Stimulated activated CD8-positive, alpha-beta memory T cell treated with anti-CD3 and anti-CD28 coated beads, Interleukin-4, amount 100 ng/mL, for 48 hours (primary cell): ENCODE data around the gene ZNF524.
A peak's percentile ranks its signal among the peaks of the same experiment; 100 is the strongest.
"Not testable (repeated sequence)": the region's sequence is repeated elsewhere in the genome, so short reads cannot be mapped to it uniquely, and the experiment has no call there.

Experiments
- DNase-seq: peaks from one replicate; pipeline ENCODE4 v3.0.0-alpha.2; 2020

ZNF524 gene

DNA sequence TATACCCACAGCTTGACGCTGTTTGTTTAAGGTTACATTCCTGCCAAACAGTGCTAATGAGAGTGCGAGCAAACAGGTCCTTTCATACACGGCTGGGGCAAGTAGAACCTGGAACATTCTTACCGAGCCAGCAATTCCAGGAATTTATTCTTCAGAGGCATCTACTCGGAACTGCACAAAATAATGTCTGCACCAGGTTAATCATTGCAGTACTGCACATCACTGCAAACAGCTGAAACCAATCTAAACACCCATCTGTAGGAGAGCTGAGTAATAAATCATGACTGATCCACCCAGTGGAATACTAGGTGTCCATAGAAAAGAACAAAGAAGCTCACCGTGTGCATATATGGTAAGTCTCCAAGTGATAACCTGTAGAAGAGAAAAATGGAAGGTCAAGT is 18.3 kb upstream of the ZNF524 start:
- no peak for DNase-seq

DNA sequence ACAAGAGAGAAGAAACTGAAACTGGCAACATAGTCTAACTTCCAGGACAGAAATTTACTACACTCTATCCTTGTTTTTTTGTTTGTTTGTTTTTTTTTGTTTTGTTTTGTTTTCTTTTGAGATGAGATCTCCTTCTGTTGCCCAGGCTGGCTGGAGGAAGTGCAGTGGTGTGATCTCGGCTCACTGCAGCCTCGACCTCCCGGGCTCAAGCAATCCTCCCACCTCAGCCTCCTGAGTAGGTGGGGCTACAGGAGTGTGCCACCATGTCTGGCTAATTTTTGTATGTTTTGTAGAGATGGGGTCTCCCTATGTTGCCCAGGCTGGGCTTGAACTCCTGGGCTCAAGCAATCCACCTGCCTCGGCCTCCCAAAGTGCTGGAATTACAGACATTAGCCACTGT is 17.8 kb upstream of the ZNF524 start:
- not testable (repeated sequence) for DNase-seq

DNA sequence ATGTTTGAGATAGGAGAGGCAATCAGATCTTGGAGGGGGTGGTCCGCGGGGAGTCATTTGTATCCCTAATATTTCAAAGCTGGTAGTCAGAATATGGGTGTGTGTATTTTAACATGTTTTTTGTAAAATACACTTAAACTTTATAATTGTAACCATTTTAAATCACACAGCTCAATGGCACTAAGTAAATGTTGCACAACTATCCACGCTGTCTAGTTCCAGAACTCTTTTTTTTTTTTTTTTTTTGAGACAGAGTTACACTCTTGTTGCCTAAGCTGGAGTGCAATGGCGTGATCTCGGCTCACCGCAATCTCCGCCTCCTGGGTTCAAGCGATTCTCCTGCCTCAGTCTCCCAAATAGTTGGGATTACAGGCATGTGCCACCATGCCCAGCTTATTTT is 16.2 kb upstream of the ZNF524 start:
- not testable (repeated sequence) for DNase-seq

DNA sequence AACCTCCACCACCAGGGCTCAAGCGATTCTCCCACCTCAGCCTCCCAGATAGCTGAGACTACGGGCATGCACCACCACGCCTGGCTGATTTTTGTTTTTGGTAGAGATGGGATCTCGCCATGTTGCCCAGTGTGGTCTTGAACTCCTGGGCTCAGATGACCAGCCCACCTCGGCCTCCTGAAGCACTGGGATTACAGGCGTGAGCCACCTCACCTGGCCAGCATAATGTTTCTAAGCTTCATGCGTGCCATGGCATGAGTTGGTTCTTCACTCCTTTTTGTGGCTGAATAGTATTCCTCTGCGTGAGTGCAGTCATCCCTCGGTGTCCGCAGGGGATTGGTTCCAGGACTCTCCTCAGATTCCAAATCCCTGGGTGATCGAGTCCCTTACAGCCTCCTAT is 15.2 kb upstream of the ZNF524 start:
- no peak for DNase-seq

DNA sequence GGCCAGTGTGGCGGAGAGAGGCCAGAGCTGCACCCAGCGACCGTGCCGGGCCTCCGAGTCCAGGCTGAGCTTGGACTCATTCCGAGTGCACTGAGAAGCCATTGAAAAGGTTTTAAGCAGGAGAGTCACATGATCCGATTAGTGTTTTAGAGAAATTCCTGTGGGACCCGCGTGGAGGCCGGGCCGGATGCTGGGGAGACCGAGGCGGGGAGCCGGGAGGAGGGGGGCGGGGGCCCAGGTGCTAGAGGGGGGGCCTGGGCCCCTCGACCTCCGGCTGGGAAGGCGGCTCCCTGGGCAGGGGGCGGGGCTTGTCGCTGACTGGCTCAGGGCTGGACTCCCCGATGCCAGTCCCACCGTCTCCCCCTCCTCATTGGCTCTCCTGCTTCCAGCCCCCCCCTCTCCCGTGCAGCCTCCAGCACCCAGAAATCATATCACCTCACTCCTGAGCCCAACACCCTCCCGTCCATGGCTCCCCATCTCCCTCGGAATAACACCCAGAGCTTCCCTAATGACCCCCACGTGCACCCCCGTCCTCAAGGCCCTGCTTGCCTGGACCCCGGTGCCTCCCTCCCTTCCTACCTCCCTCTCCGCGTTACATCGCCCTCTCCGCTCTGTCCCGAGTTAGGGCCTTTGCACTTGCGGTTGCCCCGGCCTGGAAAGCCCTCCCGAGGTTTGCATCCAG is 14.3 kb upstream of the ZNF524 start:
- peak; percentile 75 for DNase-seq

DNA sequence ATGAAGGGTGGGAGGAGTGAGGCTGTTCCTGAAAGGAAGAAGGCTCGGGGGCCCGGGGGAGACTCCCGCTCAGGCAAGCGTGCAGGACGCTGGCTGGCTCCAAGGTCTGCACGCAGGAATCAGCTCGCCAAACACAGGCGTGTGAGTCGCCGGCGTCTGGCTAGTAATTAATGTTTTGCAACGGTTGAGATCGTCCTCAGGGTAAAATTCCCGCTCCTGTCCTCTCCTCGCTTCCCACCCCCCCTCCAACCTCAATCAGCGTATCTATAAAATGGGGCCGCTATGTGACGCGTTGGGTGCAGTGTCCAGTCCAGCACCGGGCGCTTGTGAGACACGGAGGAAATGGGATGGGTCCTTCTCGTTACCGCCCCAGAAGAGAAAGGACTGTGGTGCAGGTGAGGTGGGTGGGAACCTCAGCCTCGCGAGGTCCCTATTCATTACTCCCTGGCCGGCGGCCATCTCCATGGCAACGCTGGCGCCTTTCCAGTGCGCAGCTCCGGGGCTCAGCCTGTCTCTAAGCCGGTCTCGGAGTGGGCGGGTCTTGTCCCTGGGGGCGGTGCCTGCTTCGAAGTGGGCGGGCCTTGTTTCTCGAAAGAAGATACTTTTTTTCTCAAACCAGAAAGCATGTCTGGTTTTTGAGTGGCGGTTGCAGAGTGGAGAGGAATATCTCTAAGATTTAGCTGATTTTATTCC is 13.0 kb upstream of the ZNF524 start:
- DNase-seq, result peak; percentile 98

DNA sequence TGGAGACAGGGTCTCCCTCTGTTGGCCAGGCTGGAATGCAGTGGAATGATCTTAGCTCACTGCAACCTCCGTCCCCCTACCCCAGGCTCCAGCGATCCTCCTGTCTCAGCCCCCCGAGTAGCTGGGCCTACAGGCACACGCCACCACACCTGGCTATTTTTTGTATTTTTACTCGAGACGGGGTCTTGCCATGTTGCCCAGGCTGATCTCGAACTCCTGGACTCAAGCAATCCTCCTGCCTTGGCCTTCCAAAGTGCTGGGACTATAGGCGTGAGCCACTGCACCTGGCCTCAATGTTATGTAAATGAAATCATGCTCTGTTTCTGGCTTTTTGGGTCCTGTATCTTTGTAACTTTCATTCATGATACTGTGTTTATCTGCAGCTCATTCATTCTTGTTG is 11.3 kb upstream of the ZNF524 start:
- DNase-seq, result no peak

DNA sequence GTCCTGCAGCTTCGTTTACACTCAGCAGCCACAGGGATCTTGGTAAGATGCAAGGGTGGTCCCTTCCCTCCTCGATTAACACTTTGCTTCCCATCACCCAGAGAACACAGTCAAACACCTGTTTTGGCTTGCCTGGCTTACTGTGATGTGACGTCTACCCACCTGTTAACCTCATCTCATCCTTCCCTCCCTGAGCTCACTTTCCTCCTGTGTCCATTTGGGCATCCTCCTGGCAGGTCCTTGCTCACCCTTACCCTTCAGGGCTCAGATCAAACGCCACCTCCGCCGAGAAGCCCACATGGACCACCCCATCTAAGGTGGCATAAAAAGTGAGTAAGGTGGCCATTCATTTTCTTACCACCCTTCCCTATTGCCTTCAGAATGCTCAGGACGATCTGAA is 10.0 kb upstream of the ZNF524 start:
- no peak for DNase-seq

DNA sequence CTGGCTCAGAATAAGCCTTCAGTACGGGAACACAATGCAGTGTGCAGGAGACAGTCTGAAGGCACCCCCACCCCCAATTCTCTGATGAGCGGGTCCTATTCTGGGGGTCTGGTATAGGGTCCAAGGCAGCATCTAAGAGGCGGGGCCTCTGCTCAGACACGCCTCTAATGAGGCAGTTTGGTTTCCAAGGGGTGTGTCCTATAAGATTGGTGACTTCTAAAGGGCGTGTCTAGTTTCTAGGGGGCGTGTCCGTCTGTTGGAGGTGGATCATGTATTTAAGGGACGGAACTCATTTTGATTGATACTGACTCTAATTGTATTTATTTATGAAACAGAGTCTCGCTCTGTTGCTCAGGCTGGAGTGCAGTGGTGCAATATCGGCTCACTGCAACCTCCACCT is 9.5 kb upstream of the ZNF524 start:
- DNase-seq, result no peak

DNA sequence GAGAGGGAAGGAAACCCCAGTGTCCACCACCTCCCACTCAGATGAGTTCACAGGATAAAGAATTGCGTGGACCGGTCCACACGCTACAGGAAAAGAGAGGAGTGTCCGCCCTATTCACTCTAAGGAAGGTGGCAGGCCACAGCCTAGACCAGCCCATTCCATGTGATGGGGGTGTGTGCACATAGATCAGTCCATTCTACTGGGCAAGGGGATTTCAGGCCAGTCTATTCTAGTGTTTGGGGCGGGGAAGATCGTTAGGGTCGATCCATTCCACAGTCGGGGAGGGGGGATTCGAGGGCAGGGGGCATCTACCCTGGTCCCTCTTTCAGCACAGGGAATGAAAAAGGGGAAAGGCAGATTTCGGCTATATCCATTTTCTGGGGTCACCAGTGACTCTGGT is 8.5 kb upstream of the ZNF524 start:
- DNase-seq, result no peak

DNA sequence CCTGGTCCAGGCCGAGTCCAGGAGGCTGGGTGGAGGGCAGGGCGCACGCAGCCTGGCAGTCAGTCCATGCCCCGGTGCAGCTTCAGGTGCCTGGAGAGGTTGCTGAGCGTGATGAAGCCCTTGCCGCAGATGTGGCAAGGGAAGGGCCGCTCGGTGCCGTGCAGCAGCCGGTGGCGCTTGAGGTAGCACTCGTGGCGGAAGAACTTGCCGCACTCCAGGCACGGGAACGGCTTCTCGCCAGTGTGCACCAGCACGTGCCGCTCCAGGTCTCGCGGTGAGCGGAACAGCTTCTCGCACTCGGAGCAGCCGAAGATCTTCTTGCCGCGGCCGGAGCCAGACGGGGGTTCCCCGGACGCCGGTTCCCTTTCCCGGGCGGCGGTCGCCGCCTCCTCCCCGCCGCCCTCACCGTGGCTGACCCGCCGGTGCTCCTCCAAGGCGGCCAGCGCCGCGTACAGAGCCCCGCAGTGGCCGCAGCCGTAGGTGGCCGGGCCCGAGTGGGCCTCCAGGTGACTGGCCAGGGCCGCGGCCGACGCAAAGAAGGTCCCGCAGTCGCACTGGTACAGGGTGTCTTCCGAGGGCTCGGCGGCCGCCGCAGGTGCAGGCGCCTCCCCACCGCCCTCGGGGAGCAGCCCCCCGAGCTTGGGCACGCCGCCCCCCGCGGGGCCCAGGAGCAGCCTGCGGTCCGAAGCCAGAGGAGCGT is 7.5 kb upstream of the ZNF524 start:
- no peak for DNase-seq

DNA sequence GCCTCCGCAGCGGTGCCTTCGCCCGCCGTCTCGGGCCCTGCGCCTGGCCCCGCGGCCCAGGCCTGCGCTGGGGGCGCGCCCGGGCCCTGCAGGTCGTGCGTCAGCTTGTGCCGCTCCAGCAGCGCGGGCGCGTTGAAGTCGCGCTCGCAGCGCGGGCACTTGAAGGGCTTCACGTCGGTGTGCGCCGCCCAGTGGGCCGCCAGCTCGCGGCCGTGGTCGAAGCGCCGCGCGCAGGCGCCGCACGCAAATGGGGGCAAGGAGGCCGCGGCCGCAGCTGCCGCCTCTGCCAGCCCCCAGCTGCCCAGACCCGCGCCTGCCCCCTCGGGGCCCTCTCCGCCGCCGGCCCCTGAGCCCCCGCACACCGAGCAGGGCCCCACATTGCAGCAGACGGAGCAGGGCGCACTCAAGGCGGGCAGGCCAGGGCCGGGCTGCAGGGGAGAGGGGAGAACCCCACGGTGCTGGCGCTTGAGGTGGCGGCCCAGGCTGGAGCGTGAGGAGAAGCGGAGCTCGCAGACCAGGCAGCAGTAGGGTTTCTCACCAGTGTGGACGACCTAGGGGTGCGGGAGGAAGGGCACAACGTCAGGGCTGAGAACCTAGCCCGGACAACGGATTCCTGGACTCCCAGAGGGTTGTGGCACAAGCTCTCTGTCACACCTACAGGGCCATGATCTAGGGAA is 6.9 kb upstream of the ZNF524 start:
- no peak for DNase-seq

DNA sequence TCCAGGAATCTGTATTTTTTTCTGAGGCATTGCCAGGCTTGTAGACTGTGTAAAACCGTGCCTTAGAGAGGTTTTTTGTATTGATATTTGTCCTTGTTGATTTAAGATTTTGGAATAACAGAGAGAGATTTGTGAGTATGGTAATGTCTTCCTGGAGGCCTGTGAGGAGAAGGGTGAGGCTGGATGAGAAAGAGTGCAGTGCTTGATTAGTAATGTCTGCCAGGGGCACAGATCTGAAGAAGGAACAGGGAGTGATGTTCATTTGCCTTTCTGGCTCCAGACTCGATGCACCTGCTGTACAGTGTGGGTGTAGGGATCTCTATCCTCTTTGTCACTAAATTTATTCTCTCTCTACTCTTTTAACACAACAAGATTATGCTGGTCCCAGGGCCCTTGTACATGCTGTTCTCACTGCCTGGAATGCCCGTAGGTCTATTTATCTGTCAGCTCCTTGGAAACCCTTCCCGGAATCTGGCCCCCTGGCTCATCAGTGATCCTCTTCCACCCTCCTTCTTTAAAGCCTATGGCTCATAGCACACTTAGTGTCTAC is 5.0 kb upstream of the ZNF524 start:
- no peak for DNase-seq

DNA sequence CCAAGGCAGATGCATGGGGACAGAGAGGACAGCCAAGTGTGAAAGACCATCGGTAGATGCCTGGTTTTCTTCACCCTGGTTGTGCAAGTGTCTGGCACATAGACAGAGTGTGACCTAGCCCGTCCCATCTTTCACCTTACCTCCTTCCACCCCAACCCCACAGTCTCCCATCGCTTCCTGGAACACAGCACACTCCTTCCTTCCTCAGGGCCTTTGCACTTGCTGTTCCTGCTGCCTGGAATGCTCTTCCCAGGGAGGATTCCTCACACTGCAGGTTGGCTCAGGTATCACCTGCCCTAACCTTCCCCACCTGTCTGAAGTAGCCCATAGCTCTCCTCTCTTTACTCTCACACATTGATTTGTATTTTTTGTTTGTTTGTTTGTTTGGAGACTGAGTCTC is 3.8 kb upstream of the ZNF524 start:
- DNase-seq, result no peak

DNA sequence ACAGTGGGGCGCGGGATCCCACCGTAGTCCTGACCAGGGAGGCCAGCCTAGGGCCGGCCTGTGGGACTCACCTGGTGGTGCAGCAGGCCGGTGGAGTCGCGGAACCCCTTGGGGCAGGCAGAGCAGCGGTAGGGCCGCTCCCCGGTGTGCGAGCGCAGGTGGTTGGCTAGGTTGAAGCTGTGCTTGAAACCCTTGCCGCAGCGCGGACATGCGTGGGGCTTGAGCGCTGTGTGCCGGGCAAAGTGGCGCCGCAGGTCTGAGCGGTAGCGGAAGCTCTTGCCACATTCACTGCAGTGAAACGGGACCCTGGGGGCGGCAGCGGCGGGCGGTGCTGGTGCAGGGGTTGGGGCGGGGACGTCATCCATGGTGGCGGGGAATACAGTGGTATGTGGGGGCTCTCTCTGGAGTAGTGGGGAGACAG is 2.6 kb upstream of the ZNF524 start:
- DNase-seq, result no peak

DNA sequence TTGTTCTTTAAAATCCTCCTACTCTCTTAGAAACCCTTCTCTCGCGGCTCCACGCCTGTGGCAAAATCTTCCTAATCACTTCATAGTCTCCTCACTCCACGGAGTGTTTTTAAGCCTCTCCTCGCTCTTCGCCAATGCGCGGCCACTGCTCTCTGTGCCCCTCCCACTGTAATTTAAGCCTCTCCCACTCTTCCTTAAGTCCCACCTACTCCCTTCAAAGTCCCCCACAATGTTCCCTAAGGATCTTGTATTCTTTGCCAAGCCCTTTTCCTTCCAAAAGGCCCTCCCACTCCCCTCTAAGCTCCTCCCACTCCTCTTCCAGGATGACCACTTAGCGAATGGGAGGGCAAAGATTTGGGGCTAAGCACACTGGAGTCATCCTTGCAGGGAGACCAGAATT is 2.1 kb upstream of the ZNF524 start:
- no peak for DNase-seq

DNA sequence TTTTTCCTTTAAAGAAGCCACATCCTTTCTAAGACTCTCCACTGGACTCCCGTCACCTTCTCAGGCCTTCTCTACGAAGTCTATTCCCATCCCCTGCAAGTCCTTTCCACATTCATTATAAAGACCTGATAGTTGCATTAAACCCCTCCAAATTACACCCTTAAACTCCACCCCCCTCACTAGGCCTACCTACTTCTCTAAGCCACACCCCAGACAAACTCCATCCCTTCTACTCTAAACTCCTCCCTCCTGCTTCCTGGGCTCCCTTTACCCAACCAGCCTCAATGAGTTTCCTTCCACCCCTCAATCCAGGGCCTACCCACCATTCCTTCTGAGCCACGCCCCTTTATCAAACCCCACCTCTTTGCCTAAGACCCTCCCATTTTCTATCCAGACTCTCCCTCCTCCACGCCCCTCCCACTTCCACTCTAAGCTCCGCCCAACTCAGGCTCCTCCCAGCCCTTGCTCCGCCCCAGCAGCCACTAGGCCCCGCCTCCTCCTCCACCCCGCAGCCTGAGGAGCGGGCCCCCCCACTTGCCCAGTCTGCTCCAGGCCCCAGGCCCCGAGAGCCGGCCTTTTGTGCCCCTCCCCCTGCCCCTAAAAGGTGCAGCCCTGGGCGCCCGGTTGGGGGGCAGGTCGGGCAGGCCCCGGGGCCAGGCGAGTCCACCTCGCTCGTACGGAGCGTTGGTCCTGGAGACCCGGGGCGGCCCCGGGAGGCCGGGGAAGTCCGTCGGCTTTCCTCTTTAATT is 1.2 kb upstream of the ZNF524 start:
- peak; percentile 97 for DNase-seq

DNA sequence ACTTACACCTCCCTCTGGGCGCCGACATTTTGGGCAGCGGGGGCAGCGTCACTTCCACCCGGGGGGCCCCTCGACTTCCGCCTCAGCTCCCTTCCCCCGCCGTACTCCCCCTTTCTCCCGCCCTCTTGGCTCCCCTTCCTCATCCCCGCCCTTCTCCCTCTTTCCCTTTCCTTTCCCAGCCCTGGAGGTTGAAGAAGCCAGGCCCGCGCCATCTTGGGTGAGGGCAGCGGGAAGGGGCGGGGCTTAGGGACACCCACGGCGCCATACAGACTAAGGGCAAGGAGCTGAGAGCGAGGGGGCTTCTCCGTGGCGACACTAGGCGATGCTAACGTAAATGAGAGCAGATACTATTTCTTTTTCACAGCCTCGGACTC is 633 bp upstream of the ZNF524 start, which contains the start of gene FIZ1:
FIZ1 (minus strand) TSS at position 50 of the 374 bp plus-strand sequence. CDS start 1,652 bp downstream, outside the sequence.
- DNase-seq, result peak; percentile 97

DNA sequence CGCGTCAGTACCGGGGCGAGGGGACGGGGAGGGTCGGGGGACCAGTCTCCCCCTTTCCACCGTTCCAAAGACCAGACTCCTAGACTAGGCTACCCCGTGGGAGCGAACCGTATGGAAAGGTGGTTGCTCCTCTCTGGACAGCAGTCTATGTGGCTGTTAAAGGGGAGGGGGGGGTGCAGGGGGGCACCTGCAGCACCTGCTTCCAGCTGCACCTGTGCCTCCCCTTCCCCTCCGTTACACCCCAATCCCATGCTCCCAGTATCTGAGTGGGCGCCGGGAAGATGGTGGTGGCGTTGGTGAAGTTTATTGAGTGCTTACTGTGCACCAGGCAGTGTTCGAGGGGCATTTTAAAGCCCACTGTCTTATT is 557 bp downstream of the ZNF524 start:
- DNase-seq, result no peak

DNA sequence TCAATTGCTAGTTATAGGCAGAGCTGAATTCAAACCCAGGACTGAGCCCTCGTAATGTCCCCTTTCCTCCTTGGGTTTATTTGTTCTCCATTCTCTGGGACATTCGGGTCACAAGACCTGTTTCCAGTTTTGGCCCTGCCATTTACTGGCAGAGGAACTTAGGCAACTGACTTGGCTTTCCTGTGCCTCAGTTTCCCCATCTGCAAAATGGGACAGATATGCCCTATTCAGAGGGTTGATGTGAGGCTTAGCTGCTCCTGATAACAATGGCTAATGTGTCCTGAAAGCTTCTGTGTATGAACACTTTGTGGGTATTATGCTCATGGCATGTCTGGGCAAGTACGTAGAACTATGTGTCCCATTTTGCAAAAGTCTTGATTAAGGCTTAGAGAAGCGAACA is 996 bp downstream of the ZNF524 start:
- no peak for DNase-seq

DNA sequence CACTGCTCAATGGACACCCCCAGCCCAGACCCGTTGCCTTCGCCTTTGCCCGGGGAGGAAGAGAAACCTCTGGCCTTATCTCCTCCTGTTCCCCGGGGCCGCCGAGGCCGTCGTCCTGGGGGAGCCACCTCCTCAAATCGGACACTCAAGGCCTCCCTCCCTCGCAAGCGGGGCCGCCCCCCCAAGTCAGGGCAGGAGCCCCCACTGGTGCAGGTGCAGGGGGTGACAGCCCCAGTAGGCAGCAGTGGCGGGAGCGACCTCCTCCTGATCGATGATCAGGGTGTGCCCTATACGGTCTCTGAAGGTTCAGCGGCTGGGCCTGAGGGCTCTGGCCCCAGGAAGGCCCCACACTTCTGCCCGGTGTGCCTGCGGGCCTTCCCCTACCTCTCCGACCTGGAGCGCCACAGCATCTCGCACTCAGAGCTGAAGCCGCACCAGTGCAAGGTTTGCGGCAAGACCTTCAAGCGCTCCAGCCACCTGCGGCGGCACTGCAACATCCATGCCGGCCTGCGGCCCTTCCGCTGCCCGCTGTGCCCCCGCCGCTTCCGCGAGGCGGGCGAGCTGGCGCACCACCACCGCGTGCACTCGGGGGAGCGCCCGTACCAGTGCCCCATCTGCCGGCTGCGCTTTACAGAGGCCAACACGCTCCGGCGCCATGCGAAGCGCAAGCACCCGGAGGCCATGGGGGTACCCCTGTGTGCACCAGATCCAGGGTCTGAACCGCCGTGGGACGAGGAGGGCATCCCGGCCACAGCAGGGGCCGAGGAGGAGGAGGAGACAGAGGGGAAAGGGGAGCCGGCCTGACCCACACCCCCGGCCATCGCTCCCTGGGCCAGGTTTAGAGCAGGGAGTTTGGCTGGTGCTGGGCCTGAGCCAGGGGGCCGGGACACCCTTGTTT is 2.3 kb downstream of the ZNF524 start:
- DNase-seq, result no peak

DNA sequence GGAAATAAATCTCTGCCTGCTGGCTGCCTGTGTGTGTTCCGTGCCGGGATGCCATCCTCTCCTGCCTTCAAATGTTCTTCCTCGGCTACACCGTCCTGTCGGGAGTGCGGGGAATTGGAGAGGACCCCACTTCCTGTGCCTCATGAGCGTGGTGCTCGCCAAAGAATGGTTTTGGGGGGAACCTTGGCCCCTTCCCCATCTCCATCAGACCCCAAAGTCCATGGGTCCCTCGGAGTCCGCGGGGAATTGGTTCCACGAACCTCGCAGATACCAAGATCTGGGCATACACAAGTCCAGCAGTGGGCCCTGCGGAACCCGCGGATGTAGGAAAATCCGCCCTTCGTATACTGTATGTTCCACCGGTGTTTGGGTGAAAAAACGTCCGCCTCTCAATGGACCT is 3.0 kb downstream of the ZNF524 start:
- no peak for DNase-seq
